IMR-90 (cell line): Measurements from ENCODE around the gene MRTO4. TPM values are rescaled to one million over a fixed set of nuclear protein-coding genes. Genes with fewer than 3 reads are reported as not detected.

Experiments
- ATAC-seq: fragments of 200-7000 bp; cut with Tn5 transposase; 2 replicates; pipeline ENCODE4 v1.9.1; 2020; ENCODE audit warnings: low read depth, mild to moderate bottlenecking, moderate library complexity
- BruUV-seq: library from RNA; stranded (reverse); fragments of 400-500 nt; replicated peaks from 2 replicates; lab custom pipeline; 2021; lab: Mats Ljungman, UMichigan
- CTCF ChIA-PET: fragments of 300-600 bp; formaldehyde crosslinking; extraction: SDS; loops from one replicate; lab custom pipeline; 2021; ENCODE audit warnings: antibody characterized with exemption; lab: Yijun Ruan, JAX
- POLR2A ChIA-PET: fragments of 300-600 bp; sonication (Branson Sonifier 250); formaldehyde crosslinking; loops from one replicate; lab custom pipeline; 2022; ENCODE audit warnings: antibody characterized with exemption; ENCODE audit not compliant: unreplicated experiment; lab: Charles Lee
- DNase-seq: peaks from one replicate; pipeline ENCODE4 v3.0.0; 2013
- H2AFZ ChIP-seq: replicated peaks from 2 replicates; pipeline ENCODE3; 2013; ENCODE audit warnings: low read length, mild to moderate bottlenecking; ENCODE audit not compliant: poor library complexity
- H2AK5ac ChIP-seq: 2 replicates; pipeline ENCODE4 v1.6.1; 2013; ENCODE audit warnings: low read depth, low read length, inconsistent platforms
- H2AK9ac ChIP-seq: replicated peaks from 2 replicates; pipeline ENCODE3; 2013; ENCODE audit warnings: mild to moderate bottlenecking, low read depth, low read length, moderate library complexity; ENCODE audit not compliant: poor library complexity
- H2BK120ac ChIP-seq: 2 replicates; pipeline ENCODE4 v1.6.1; 2013; ENCODE audit warnings: low read depth, low read length, inconsistent platforms
- H2BK15ac ChIP-seq: 3 replicates; pipeline ENCODE4 v1.6.1; 2013; ENCODE audit warnings: low read depth, low read length, inconsistent platforms
- H2BK20ac ChIP-seq: 2 replicates; pipeline ENCODE4 v1.6.1; 2013; ENCODE audit warnings: low read depth, mild to moderate bottlenecking, inconsistent platforms, low read length, moderate library complexity
- H2BK5ac ChIP-seq: 2 replicates; pipeline ENCODE4 v1.6.1; 2013; ENCODE audit warnings: mild to moderate bottlenecking, low read depth, low read length, inconsistent platforms; ENCODE audit not compliant: poor library complexity, severe bottlenecking
- H3K14ac ChIP-seq: replicated peaks from 2 replicates; pipeline ENCODE4 v1.6.1; 2013; ENCODE audit warnings: low read depth, low read length, inconsistent platforms
- H3K18ac ChIP-seq: 2 replicates; pipeline ENCODE4 v1.6.1; 2013; ENCODE audit warnings: low read depth, low read length, control low read depth
- H3K23ac ChIP-seq: 2 replicates; pipeline ENCODE4 v1.6.1; 2013; ENCODE audit warnings: low read depth, low read length, inconsistent platforms
- H3K27ac ChIP-seq: 2 replicates; pipeline ENCODE4 v1.5.1; 2013; ENCODE audit warnings: mild to moderate bottlenecking, control low read depth, low read length; ENCODE audit not compliant: insufficient read depth
- H3K27me3 ChIP-seq: 2 replicates; pipeline ENCODE4 v1.6.1; 2013; ENCODE audit warnings: low read length; ENCODE audit not compliant: control insufficient read depth, insufficient read depth
- H3K36me3 ChIP-seq: 2 replicates; pipeline ENCODE4 v1.6.1; 2013; ENCODE audit warnings: low read length, mixed read lengths; ENCODE audit not compliant: control insufficient read depth, insufficient read depth
- H3K4ac ChIP-seq: 2 replicates; pipeline ENCODE4 v1.6.1; 2013; ENCODE audit warnings: low read depth, low read length, inconsistent platforms
- H3K4me1 ChIP-seq: 2 replicates; pipeline ENCODE4 v1.6.1; 2013; ENCODE audit warnings: low read length, mixed read lengths; ENCODE audit not compliant: control insufficient read depth, insufficient read depth
- H3K4me2 ChIP-seq: 2 replicates; pipeline ENCODE4 v1.6.1; 2013; ENCODE audit warnings: low read depth, mild to moderate bottlenecking, control low read depth, low read length, moderate library complexity
- H3K4me3 ChIP-seq: 2 replicates; pipeline ENCODE4 v1.5.1; 2013; ENCODE audit warnings: low read depth, mild to moderate bottlenecking, control low read depth, low read length, moderate library complexity; ENCODE audit not compliant: insufficient read depth
- H3K56ac ChIP-seq: 2 replicates; pipeline ENCODE4 v1.6.1; 2013; ENCODE audit warnings: low read length, inconsistent platforms; ENCODE audit not compliant: insufficient read depth; ENCODE audit errors: extremely low read depth
- H3K79me1 ChIP-seq, 2 experiments: 2 replicates each; pipeline ENCODE4 v1.6.1; 2013; ENCODE audit warnings: low read length in 2 of 2, inconsistent platforms in 1 of 2, low read depth in 1 of 2
- H3K9ac ChIP-seq: 2 replicates; pipeline ENCODE4 v1.6.1; 2013; ENCODE audit warnings: low read depth, low read length, control low read depth
- H3K9me1 ChIP-seq: 2 replicates; pipeline ENCODE4 v1.6.1; 2013; ENCODE audit warnings: low read length, inconsistent platforms; ENCODE audit not compliant: insufficient read depth
- H3K9me3 ChIP-seq: 2 replicates; pipeline ENCODE4 v1.6.1; 2013; ENCODE audit warnings: low read length; ENCODE audit not compliant: control insufficient read depth, insufficient read depth
- H4K20me1 ChIP-seq: 2 replicates; pipeline ENCODE4 v1.6.1; 2013; ENCODE audit warnings: low read length, inconsistent platforms; ENCODE audit not compliant: insufficient read depth
- H4K5ac ChIP-seq: 2 replicates; pipeline ENCODE4 v1.6.1; 2013; ENCODE audit warnings: mild to moderate bottlenecking, low read depth, low read length, control low read depth
- H4K8ac ChIP-seq, 2 experiments: 2 replicates each; pipeline ENCODE4 v1.6.1; 2013; ENCODE audit warnings: low read depth in 2 of 2, low read length in 2 of 2, control low read depth in 1 of 2, inconsistent platforms in 1 of 2
- H4K91ac ChIP-seq: 2 replicates; pipeline ENCODE4 v1.6.1; 2013; ENCODE audit warnings: low read depth, low read length, inconsistent platforms; ENCODE audit not compliant: insufficient read depth
- BHLHE40 ChIP-seq: fragments of 150-350 bp; IDR thresholded peaks from 2 replicates; pipeline ENCODE4 v1.6.1; 2016; ENCODE audit warnings: mild to moderate bottlenecking, low read depth, low read length
- CEBPB ChIP-seq: IDR thresholded peaks from 2 replicates; pipeline ENCODE4 v1.6.1; 2012; ENCODE audit warnings: low read depth, low read length, improper control_type of control experiment
- CHD1 ChIP-seq: IDR thresholded peaks from 2 replicates; pipeline ENCODE4 v1.6.1; 2012; ENCODE audit warnings: low read depth, low read length, improper control_type of control experiment
- ELK1 ChIP-seq: fragments of 150-350 bp; IDR thresholded peaks from 2 replicates; pipeline ENCODE4 v1.6.1; 2016; ENCODE audit warnings: low read depth, mild to moderate bottlenecking, low read length, moderate library complexity, borderline replicate concordance
- MAFK ChIP-seq: IDR thresholded peaks from 2 replicates; pipeline ENCODE4 v1.6.1; 2012; ENCODE audit warnings: low read depth, low read length, improper control_type of control experiment
- MAZ ChIP-seq: IDR thresholded peaks from 2 replicates; pipeline ENCODE4 v1.6.1; 2012; ENCODE audit warnings: low read depth, mild to moderate bottlenecking, low read length, improper control_type of control experiment, moderate library complexity, borderline replicate concordance
- MXI1 ChIP-seq: IDR thresholded peaks from 2 replicates; pipeline ENCODE4 v1.6.1; 2012; ENCODE audit warnings: low read depth, mild to moderate bottlenecking, low read length, moderate library complexity, borderline replicate concordance
- NFE2L2 ChIP-seq: fragments of 150-350 bp; IDR thresholded peaks from 2 replicates; pipeline ENCODE4 v1.6.1; 2016; ENCODE audit warnings: low read depth, mild to moderate bottlenecking, low read length
- POLR2A ChIP-seq: IDR thresholded peaks from 2 replicates; pipeline ENCODE4 v1.6.1; 2012; ENCODE audit warnings: mild to moderate bottlenecking, low read depth, low read length
- RAD21 ChIP-seq: IDR thresholded peaks from 2 replicates; pipeline ENCODE4 v1.6.1; 2012; ENCODE audit warnings: low read length, improper control_type of control experiment
- RCOR1 ChIP-seq: IDR thresholded peaks from 2 replicates; pipeline ENCODE4 v1.6.1; 2012; ENCODE audit warnings: mild to moderate bottlenecking, low read length, improper control_type of control experiment; ENCODE audit not compliant: insufficient replicate concordance
- WGBS, 2 experiments: methylation state at CpG; one replicate each; pipeline versions ENCODE4 v1.1.5 to v1.1.7; 2013; ENCODE audit warnings: missing lambda C conversion rate in 2 of 2; ENCODE audit not compliant: insufficient read length in 1 of 2; ENCODE audit errors: extremely low coverage in 2 of 2; 5-methylcytosine and 5-hydroxymethylcytosine counted together
- dilution Hi-C: fragments of 300-500 bp; cut with HindIII; formaldehyde crosslinking; loops from one replicate; pipeline ENCODE4 v1.14.3; 2018; ENCODE audit warnings: low sequenced_read_pairs; ENCODE audit not compliant: unreplicated experiment
- in situ Hi-C: fragments of 300-500 bp; cut with MboI; formaldehyde crosslinking; loops from 3 replicates; pipeline ENCODE4 v1.14.3; 2019; ENCODE audit warnings: low sequenced_read_pairs, inconsistent platforms, mixed read lengths
- intact Hi-C: fragments of 100-400 bp; cut with micrococcal nuclease; formaldehyde crosslinking; loops from 2 replicates; pipeline ENCODE4 v1.10.0; 2022
- polyA plus RNA-seq, 3 experiments: library from polyadenylated mRNA; depleted of rRNA; stranded (reverse); fragments of >200 nt; gene quantifications; 2 replicates each; pipeline ENCODE4 v1.2.3, GENCODE V29; 2012; ENCODE audit warnings: low replicate concordance in 1 of 3
- total RNA-seq: library from RNA; depleted of rRNA; stranded (reverse); fragments of >200 nt; gene quantifications from 2 replicates; pipeline ENCODE4 v1.2.3, GENCODE V29; 2012

MRTO4 gene
- total and polyA plus RNA-seq, 2 of the 4 experiments (the other 2 are of a cell fraction): 48.0 to 58.1 TPM

- dilution Hi-C loops: no loop called here
- H4K91ac ChIP-seq: no peak overlapping the region
- POLR2A ChIA-PET: interaction anchor here (0.9 kb wide), 1 partner anchor 21 kb away, joined by 3 read pairs; no protein-coding TSS in a partner anchor
- no peaks in the 10 kb centered on the region for H3K9me3 ChIP-seq
- H2BK120ac ChIP-seq: no peak overlapping the region
- peaks cover 9% of the 10 kb centered on the region; the same call in 1 of the 2 replicates for H4K20me1 ChIP-seq
- H2AK5ac ChIP-seq: no peak overlapping the region
- H2BK15ac ChIP-seq: no peak overlapping the region
- no peak overlapping the region for H3K23ac ChIP-seq
- H3K9ac ChIP-seq: no peak overlapping the region; the same call in 1 of the 2 replicates
- no peak for TF ChIP-seq RCOR1
- TF ChIP-seq MAFK: no peak
- no peak for TF ChIP-seq ELK1
- TF ChIP-seq POLR2A: no peak
- TF ChIP-seq MAZ: no peak
- TF ChIP-seq MXI1: no peak
- TF ChIP-seq NFE2L2: no peak
- TF ChIP-seq BHLHE40: no peak
- TF ChIP-seq CEBPB: no peak
- TF ChIP-seq RAD21: no peak
- no peak for TF ChIP-seq CHD1
- BruUV-seq: no TSS peak
- intact Hi-C loops: no loop called here
- H3K4me1 ChIP-seq: peaks cover 2% of the 10 kb centered on the region; the same call in 1 of the 2 replicates
- no peak overlapping the region for H3K18ac ChIP-seq
- H3K27me3 ChIP-seq: no peaks in the 10 kb centered on the region
- H2AFZ ChIP-seq: no peak overlapping the region
- in situ Hi-C loops: no loop called here
- no peak overlapping the region for H3K4me3 ChIP-seq
- CTCF ChIA-PET: no interaction called here
- H3K9me1 ChIP-seq: peaks cover 4% of the 10 kb centered on the region; the same call in 1 of the 2 replicates
- no peak overlapping the region for H2AK9ac ChIP-seq
- H3K36me3 ChIP-seq: peaks cover 56% of the 10 kb centered on the region
- H3K14ac ChIP-seq: no peak overlapping the region
- no peak overlapping the region for H4K8ac ChIP-seq
- H3K79me1 ChIP-seq: peaks cover 28 to 45% of the 10 kb centered on the region in 2 experiments
- 100% methylated on average over 3 of the region's 8 CpGs; no CpG with 5 or more reads in 1 of the 2 experiments for WGBS, 2 experiments
- H2BK5ac ChIP-seq: no peak overlapping the region
- ATAC-seq (no peak), DNase-seq (no peak)
- no peak overlapping the region for H2BK20ac ChIP-seq
- no peak overlapping the region for H3K4me2 ChIP-seq
- H3K27ac ChIP-seq: peak overlapping the region; percentile 73; the same call in 1 of the 2 replicates
- no peak overlapping the region for H3K4ac ChIP-seq
- no peak overlapping the region for H3K56ac ChIP-seq
- H4K5ac ChIP-seq: no peak overlapping the region; the same call in 1 of the 2 replicates
These were observed 31.3 kb upstream of the MRTO4 start for GRCh38 chr1:19220080-19220846.
